ENCODE results near the gene TTC38.

Gene TTC38

DNA sequence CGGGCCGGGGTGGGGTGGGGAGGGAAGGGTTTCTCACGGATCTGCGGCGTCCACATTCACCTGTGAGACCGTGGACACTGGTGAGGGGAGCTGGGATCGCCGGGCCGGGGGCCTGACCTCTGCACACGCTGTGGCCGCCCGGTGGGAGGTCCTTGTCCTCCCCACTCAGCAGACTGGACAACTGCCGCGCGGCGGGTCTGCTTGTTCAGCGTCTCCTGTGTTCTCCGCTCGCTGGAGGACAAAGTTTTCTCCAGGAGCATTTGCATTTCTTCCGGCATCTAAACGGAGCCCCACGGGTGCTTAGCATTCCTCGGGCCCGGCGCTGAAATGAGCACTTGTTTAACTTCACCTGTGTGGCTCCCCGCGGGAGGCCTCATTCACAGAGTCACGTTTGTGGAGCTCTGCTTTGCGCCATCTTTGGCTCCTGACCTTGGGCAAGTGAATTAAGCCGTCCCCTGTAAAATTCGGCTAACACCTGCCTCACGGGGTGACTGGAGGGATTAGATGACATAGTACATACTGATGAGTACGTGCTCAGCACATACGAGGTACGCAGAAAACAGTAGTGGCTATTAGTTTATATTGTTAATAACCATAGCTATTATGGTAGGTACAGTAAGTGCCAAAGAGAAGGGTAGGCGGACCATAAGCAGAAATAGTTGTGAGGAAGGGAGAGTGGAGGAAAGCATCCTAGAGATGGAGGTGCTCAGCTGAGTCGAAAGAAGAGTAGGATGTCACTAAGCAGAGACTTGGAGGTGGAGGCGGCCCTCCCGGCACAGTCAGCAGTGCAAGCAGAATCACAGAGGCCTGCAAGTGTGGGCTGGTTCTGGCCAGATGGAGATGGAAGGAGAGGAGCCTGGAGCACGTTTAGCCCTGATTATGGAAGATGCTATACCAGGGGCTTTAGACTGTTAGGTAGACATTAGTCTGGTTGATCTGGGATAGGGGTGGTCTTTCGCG lies 68.6 kb downstream of the TTC38 start:
- TF ChIP-seq, protein P1, sequence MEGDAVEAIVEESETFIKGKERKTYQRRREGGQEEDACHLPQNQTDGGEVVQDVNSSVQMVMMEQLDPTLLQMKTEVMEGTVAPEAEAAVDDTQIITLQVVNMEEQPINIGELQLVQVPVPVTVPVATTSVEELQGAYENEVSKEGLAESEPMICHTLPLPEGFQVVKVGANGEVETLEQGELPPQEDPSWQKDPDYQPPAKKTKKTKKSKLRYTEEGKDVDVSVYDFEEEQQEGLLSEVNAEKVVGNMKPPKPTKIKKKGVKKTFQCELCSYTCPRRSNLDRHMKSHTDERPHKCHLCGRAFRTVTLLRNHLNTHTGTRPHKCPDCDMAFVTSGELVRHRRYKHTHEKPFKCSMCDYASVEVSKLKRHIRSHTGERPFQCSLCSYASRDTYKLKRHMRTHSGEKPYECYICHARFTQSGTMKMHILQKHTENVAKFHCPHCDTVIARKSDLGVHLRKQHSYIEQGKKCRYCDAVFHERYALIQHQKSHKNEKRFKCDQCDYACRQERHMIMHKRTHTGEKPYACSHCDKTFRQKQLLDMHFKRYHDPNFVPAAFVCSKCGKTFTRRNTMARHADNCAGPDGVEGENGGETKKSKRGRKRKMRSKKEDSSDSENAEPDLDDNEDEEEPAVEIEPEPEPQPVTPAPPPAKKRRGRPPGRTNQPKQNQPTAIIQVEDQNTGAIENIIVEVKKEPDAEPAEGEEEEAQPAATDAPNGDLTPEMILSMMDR (IDR thresholded peaks at IDR 0.05; ENCODE audit: insufficient read depth, low read depth, low read length, missing control alignments): no peak
- peak overlapping the region; percentile 72 for H3K4me3 ChIP-seq (ENCODE audit: low read depth, low read length)
- DNase-seq (ENCODE audit: low read depth): peak; percentile 23

DNA sequence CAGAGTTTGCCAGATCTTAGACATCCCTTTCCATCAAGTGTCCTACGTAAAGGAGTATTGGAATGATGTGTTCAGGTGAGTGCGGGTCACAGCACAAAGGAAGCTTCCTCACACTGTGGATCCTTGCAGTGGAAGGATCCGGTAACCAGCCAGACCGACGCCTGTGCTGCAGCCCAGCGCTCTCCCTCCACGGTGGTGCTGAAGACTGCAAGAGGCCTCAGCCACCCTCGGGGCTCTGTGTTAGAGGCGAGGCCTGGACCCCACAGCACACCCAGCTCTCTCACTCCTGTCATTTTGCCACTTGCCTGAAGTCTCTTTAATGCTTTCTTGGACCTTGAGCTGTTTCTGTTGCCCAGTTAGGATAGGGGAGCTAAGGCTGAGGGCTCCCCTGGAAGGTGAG lies 70.1 kb downstream of the TTC38 start:
- no peak overlapping the region for H3K4me3 ChIP-seq (ENCODE audit: low read depth, low read length)
- TF ChIP-seq, protein P1 (IDR thresholded peaks at IDR 0.05; ENCODE audit: insufficient read depth, low read depth, low read length, missing control alignments): no peak
- DNase-seq (ENCODE audit: low read depth): no peak

DNA sequence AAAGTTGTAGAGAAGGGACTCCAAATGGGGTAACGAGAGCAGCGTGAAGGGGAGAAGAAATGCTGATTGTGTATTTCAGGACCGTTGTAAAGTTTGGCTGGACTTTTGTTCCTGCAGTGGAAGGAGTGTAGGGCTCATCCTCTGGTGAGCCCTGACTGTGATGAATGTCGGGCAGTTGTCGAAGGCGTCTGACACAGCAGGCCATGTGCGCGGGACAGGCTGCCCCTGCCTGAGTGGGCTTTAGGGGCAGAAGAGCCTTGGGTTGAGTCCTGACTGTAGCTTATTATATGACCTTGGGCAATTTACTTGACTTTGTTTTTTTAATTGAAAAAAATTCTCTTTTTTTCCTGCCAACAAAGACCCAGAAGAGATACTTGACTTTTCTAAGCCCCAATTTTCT lies 70.8 kb downstream of the TTC38 start:
- TF ChIP-seq, protein P1 (IDR thresholded peaks at IDR 0.05; ENCODE audit: insufficient read depth, low read depth, low read length, missing control alignments): no peak
- DNase-seq (ENCODE audit: low read depth): no peak
- no peak overlapping the region for H3K4me3 ChIP-seq (ENCODE audit: low read depth, low read length)

DNA sequence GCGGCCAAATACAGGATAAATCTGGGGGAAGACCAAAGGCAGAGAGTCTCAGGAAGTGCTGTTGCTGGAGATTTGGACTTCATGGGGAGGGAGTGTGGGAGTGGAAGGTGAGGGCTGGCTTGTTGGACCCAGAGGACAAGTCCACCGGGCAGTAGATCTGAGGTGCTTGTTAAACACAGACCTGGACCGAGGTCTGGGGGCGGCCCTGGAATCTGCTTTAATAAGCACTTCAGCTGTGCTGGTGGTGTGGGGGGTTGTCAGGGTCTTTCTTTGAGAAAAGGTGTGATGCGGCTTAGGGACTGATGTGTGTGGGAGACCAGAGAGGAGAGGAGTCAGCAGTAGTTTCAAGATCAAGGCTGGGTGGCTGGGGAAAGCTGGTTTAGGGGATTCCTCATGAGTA lies 72.1 kb downstream of the TTC38 start:
- no peak for DNase-seq (ENCODE audit: low read depth)
- H3K4me3 ChIP-seq (ENCODE audit: low read depth, low read length): no peak overlapping the region
- TF ChIP-seq, protein P1 (IDR thresholded peaks at IDR 0.05; ENCODE audit: insufficient read depth, low read depth, low read length, missing control alignments): no peak

DNA sequence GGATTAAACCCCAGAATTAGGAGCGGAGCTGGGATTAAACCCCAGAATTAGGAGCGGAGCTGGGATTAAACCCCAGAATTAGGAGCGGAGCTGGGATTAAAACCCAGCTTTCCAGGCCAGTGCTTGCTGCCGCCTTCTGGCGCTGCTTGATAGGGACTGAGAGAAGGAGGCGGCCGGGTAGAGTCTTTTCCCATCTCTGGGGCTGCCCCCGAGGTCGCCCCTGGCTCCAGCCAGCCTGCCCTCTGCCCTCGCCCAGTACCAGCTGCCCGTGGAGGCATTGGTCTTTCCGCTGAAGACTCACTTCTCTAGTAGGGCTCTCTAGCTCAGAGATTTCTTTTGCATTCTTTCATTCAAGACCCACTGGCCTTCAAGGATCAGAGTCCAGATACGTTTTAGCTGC lies 72.9 kb downstream of the TTC38 start:
- DNase-seq (ENCODE audit: low read depth): no peak
- no peak overlapping the region for H3K4me3 ChIP-seq (ENCODE audit: low read depth, low read length)
- TF ChIP-seq, protein P1 (IDR thresholded peaks at IDR 0.05; ENCODE audit: insufficient read depth, low read depth, low read length, missing control alignments): no peak
